Lung (tissue), 12 donors: Measurements from ENCODE around the gene OST4. TPM values are rescaled to one million over a fixed set of nuclear protein-coding genes. Genes with fewer than 3 reads are reported as not detected.
A peak's percentile ranks its signal among the peaks of the same experiment; 100 is the strongest.
"Not testable (repeated sequence)": the region's sequence is repeated elsewhere in the genome, so short reads cannot be mapped to it uniquely, and the experiment has no call there.

Source experiments
- ATAC-seq: fragments of 200-7000 bp; cut with Tn5 transposase; one replicate; pipeline ENCODE4 v1.9.1; 2020; ENCODE audit warnings: moderate number of reproducible peaks; ENCODE audit not compliant: insufficient read depth, low FRiP score
- DNase-seq, 3 donors: peaks; one replicate each; pipeline ENCODE4 v3.0.0-alpha.2; 2013 to 2017
- H3K27ac ChIP-seq, 2 donors: one replicate each; pipeline ENCODE4 v1.5.1; 2013; ENCODE audit warnings: mild to moderate bottlenecking in 2 of 2, moderate library complexity in 2 of 2, control low read depth in 1 of 2, inconsistent platforms in 1 of 2, low read depth in 1 of 2, low read length in 1 of 2
- H3K27me3 ChIP-seq, 3 donors: one replicate each; pipeline ENCODE4 v1.5.1; 2013; ENCODE audit warnings: low read length in 2 of 3; ENCODE audit not compliant: control insufficient read depth in 3 of 3, insufficient read depth in 3 of 3
- H3K36me3 ChIP-seq, 4 donors: one replicate each; pipeline ENCODE4 v1.5.1; 2013; ENCODE audit warnings: low read length in 4 of 4, mild to moderate bottlenecking in 1 of 4, moderate library complexity in 1 of 4; ENCODE audit not compliant: control insufficient read depth in 4 of 4, insufficient read depth in 4 of 4
- H3K4me1 ChIP-seq, 5 donors: one replicate each; pipeline ENCODE4 v1.5.1; 2013; ENCODE audit warnings: low read length in 5 of 5, mild to moderate bottlenecking in 2 of 5, moderate library complexity in 1 of 5; ENCODE audit not compliant: control insufficient read depth in 5 of 5, insufficient read depth in 5 of 5
- H3K4me3 ChIP-seq: one replicate; pipeline ENCODE4 v1.5.1; 2013; ENCODE audit warnings: mild to moderate bottlenecking, control low read depth, moderate library complexity
- H3K9ac ChIP-seq, 2 donors: one replicate each; pipeline ENCODE4 v1.5.1; 2013; ENCODE audit warnings: low read length in 2 of 2, control low read depth in 1 of 2; ENCODE audit not compliant: insufficient read depth in 1 of 2
- H3K9me3 ChIP-seq, 4 donors: one replicate each; pipeline ENCODE4 v1.5.1; 2013; ENCODE audit warnings: low read length in 3 of 4, mild to moderate bottlenecking in 1 of 4, moderate library complexity in 1 of 4; ENCODE audit not compliant: control insufficient read depth in 4 of 4, insufficient read depth in 3 of 4
- WGBS, 2 donors: extraction: QIAGEN DNeasy Blood & Tissue Kit; methylation state at CpG; one replicate each; pipeline ENCODE4 v1.1.7; 2013; 5-methylcytosine and 5-hydroxymethylcytosine counted together
- polyA plus RNA-seq, 2 donors: library from polyadenylated mRNA; stranded (reverse); fragments of 200-250 nt; gene quantifications; one replicate each; pipeline ENCODE4 v1.2.1, GENCODE V29; 2013
- total RNA-seq, 2 donors: library from RNA; depleted of rRNA in 1 of 2; stranded (reverse); fragments of >200 nt in 1 of 2; gene quantifications; one replicate each; pipeline ENCODE4 v1.2.1, GENCODE V29; 2014 to 2021
- TF ChIP-seq, protein P1 (sequence below): IDR thresholded peaks from 2 replicates; pipeline ENCODE4 v1.5.1; 2012; ENCODE audit warnings: mild to moderate bottlenecking; ENCODE audit errors: control extremely low read depth, extremely low read depth
- donor health status: control.
- donor health status: control.
- donor health status: Bipolar disorder and iron deficiency.
- donor health status: healthy.
- donor health status: DM: yes; HTN: yes; CAD: no.

OST4 gene
- total and polyA plus RNA-seq, 4 donors = 164 to 577 (median 309) TPM

DNA sequence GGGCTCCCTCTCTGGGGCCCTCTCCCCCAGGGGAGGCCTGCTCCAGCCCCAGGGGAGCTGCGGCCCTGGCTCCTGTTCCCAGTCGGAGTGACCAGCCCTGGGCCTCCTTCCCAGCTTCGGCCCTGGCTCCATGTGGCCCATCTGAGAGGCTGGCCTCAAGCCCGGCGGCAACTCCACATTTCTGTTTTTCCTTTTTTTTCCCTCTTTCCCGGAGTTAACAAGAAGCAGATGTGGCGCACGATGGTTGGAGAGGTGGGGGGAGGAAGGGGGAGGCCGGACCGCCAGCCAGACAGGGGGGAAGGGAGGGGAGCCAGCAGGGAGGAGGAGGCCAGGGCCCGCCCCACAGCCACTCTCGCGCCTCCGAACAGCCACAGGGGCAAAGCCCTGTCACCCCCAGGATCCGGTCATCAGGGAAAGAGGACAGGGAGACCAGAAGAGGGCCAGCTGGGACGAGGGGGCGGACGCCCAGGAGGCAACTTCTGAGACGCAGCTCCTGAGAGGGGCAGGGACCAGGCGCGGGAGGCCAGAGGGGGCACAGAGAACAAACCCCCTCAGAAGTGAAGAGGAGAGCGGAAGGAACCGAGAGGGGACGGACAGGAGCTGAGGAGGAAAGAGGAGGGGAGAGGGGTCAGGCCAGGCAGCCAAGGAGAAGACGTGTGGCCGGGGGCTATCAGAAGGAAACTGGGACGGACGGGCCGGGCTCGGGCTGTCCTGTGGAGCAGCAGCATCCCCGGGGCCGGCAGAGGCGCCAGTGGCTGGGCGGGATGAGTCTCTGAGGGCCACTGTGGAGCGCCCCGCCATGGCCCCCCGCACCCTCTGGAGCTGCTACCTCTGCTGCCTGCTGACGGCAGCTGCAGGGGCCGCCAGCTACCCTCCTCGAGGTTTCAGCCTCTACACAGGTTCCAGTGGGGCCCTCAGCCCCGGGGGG is 7.1 kb upstream of the OST4 start, which contains the start of gene EMILIN1:
Gene EMILIN1, plus strand, starts transcription at position 349 of the 928 bp plus-strand sequence. Its CDS starts 451 bp downstream, at position 800.
- H3K36me3 ChIP-seq = peaks cover 0 to 31% (median 7%) of the 10 kb centered on the region in 4 donors
- WGBS, 2 donors = 37 to 45% methylated on average over 32 to 41 of the region's 41 CpGs
- no peak for ATAC-seq
- peak within 1 kb of the TSS; percentile 41 for H3K4me3 ChIP-seq
- no peaks in the 10 kb centered on the region for H3K27me3 ChIP-seq
- peak within 1 kb of the TSS; percentile 68 to 70 for H3K27ac ChIP-seq
- H3K9ac ChIP-seq = peak within 1 kb of the TSS in 1 of 2 donors; percentile 61
- H3K9me3 ChIP-seq = no peaks in the 10 kb centered on the region
- H3K4me1 ChIP-seq = peaks cover 0 to 76% (median 22%) of the 10 kb centered on the region in 5 donors
- peak; percentile 96 to 99 (median 98) for DNase-seq
- TF ChIP-seq, protein P1, sequence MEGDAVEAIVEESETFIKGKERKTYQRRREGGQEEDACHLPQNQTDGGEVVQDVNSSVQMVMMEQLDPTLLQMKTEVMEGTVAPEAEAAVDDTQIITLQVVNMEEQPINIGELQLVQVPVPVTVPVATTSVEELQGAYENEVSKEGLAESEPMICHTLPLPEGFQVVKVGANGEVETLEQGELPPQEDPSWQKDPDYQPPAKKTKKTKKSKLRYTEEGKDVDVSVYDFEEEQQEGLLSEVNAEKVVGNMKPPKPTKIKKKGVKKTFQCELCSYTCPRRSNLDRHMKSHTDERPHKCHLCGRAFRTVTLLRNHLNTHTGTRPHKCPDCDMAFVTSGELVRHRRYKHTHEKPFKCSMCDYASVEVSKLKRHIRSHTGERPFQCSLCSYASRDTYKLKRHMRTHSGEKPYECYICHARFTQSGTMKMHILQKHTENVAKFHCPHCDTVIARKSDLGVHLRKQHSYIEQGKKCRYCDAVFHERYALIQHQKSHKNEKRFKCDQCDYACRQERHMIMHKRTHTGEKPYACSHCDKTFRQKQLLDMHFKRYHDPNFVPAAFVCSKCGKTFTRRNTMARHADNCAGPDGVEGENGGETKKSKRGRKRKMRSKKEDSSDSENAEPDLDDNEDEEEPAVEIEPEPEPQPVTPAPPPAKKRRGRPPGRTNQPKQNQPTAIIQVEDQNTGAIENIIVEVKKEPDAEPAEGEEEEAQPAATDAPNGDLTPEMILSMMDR = no peak

DNA sequence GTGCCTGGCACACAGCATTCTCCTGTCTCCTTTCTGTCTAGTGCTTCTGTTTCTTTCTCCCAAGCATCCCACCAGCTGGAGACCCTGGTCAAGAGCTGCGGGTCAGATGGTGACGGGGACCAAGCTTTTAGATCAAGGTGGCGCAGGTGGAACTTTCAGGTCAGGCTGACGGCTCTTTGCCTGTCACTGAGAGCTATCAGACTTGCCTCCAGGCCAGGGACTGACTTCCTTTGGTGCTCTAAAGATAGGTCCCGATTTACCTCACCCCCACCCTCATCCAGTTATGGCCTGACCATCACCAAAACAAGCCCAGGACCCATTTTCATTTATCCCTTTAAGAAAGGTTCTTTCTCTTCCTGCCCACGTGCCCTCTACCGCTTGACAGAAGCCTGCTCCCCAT is 5.8 kb upstream of the OST4 start:
- H3K9me3 ChIP-seq = no peaks in the 10 kb centered on the region
- peak overlapping the region in 1 of 2 donors; percentile 4 for H3K27ac ChIP-seq
- DNase-seq (no peak), ATAC-seq (no peak)
- peaks cover 0 to 28% (median 7%) of the 10 kb centered on the region in 4 donors for H3K36me3 ChIP-seq
- WGBS, 2 donors = 63 to 78% methylated on average over 7 of the region's 7 CpGs
- H3K9ac ChIP-seq = peak overlapping the region in 1 of 2 donors; percentile 24
- no peaks in the 10 kb centered on the region for H3K27me3 ChIP-seq
- TF ChIP-seq, protein P1 = no peak
- peaks cover 0 to 81% (median 32%) of the 10 kb centered on the region in 5 donors for H3K4me1 ChIP-seq
- H3K4me3 ChIP-seq = no peak overlapping the region

DNA sequence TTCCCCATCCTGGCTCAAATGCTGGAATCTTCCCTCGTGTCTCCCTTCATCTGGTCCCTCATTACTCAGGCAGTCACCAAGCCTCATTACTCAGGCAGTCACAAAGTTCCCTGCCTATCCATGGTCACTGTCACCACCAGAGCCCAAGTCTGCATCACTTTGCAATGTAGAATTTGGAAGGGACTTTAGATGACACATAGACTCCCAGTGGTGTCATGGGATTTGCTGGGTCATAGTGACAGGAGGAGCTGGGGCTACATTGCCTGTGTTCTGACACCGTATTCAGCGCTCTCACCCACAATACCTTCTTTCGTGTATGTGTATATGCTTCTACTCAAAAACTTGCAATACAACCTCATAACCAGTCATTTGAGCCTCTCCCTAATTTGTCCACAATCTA is 4.9 kb upstream of the OST4 start:
- no peaks in the 10 kb centered on the region for H3K9me3 ChIP-seq
- DNase-seq (no peak), ATAC-seq (no peak)
- 79 to 81% methylated on average over 4 of the region's 4 CpGs for WGBS, 2 donors
- H3K36me3 ChIP-seq = peaks cover 0 to 21% (median 4%) of the 10 kb centered on the region in 4 donors
- H3K4me1 ChIP-seq = peaks cover 0 to 76% (median 36%) of the 10 kb centered on the region in 5 donors
- no peak overlapping the region for H3K27ac ChIP-seq
- TF ChIP-seq, protein P1 = no peak
- H3K9ac ChIP-seq = peak overlapping the region in 1 of 2 donors; percentile 65
- no peaks in the 10 kb centered on the region for H3K27me3 ChIP-seq
- H3K4me3 ChIP-seq = no peak overlapping the region

DNA sequence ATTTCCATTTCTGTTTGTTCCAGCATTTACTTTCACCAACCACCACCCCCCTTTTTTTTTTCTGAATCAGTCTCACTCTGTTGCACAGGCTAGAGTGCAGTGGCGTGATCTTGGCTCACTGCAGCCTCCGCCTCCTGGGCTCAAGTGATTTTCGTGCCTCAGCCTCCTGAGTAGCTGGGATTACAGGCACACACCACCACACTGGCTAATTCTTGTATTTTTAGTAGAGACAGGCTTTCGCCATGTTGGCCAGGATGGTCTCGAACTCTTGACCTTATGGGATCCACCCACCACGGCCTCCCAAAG is 4.1 kb upstream of the OST4 start:
- peaks cover 0 to 19% (median 3%) of the 10 kb centered on the region in 4 donors for H3K36me3 ChIP-seq
- H3K9me3 ChIP-seq, ATAC-seq, H3K27ac ChIP-seq, H3K27me3 ChIP-seq, H3K4me3 ChIP-seq, DNase-seq: not testable (repeated sequence)
- 55 to 67% methylated on average over 6 of the region's 6 CpGs for WGBS, 2 donors
- peak overlapping the region in 1 of 2 donors; percentile 65 for H3K9ac ChIP-seq
- peaks cover 3 to 74% (median 38%) of the 10 kb centered on the region in 5 donors for H3K4me1 ChIP-seq
